SK-N-SH treated with all-trans-retinoic acid at 6 μM for 48 hours (cell line): ENCODE data around the gene HES4.

Source experiments
- ESRRG ChIP-seq: fragments of 250-450 bp; sonication (Bioruptor Pico); IDR thresholded peaks from 2 replicates; pipeline ENCODE4 v1.6.1; 2021; ENCODE audit warnings: mild to moderate bottlenecking
- GLIS3 ChIP-seq: fragments of 250-450 bp; sonication (Bioruptor Pico); IDR thresholded peaks from 2 replicates; pipeline ENCODE4 v1.5.0; 2020; ENCODE audit warnings: mild to moderate bottlenecking, moderate library complexity
- TCF4 ChIP-seq: fragments of 250-450 bp; sonication (Bioruptor Pico); IDR thresholded peaks from 2 replicates; pipeline ENCODE4 v1.8.0; 2021; ENCODE audit warnings: mild to moderate bottlenecking, moderate library complexity, borderline replicate concordance
- ZC3H10 ChIP-seq: fragments of 250-450 bp; sonication (Bioruptor Pico); IDR thresholded peaks from 2 replicates; pipeline ENCODE4 v1.5.1; 2021; ENCODE audit warnings: mild to moderate bottlenecking, moderate library complexity
- ZFP3 ChIP-seq: fragments of 250-450 bp; sonication (Bioruptor Pico); IDR thresholded peaks from 2 replicates; pipeline ENCODE4 v1.5.0; 2020; ENCODE audit warnings: mild to moderate bottlenecking, moderate library complexity
- ZNF70 ChIP-seq: fragments of 450-650 bp; formaldehyde crosslinking; IDR thresholded peaks from 2 replicates; pipeline ENCODE4 v1.5.0; 2020; ENCODE audit warnings: mild to moderate bottlenecking, moderate library complexity
- TF ChIP-seq, protein P1 (sequence below): fragments of 250-450 bp; sonication (Bioruptor Pico); IDR thresholded peaks from 2 replicates; pipeline ENCODE4 v1.5.0; 2020; ENCODE audit warnings: mild to moderate bottlenecking, moderate library complexity
- TF ChIP-seq, protein P2 (sequence below): fragments of 250-450 bp; sonication (Bioruptor Pico); IDR thresholded peaks from 2 replicates; pipeline ENCODE4 v1.8.0; 2021; ENCODE audit warnings: low read depth, mild to moderate bottlenecking, moderate library complexity, borderline replicate concordance
- TF ChIP-seq, protein P3 (sequence below): fragments of 250-450 bp; sonication (Bioruptor Pico); IDR thresholded peaks from 2 replicates; pipeline ENCODE4 v1.8.0; 2020; ENCODE audit warnings: mild to moderate bottlenecking, moderate library complexity, borderline replicate concordance
- TF ChIP-seq, protein P4 (sequence below): fragments of 250-450 bp; sonication (Bioruptor Pico); IDR thresholded peaks from 2 replicates; pipeline ENCODE4 v1.5.1; 2020; ENCODE audit warnings: low read depth, mild to moderate bottlenecking, moderate library complexity

DNA sequence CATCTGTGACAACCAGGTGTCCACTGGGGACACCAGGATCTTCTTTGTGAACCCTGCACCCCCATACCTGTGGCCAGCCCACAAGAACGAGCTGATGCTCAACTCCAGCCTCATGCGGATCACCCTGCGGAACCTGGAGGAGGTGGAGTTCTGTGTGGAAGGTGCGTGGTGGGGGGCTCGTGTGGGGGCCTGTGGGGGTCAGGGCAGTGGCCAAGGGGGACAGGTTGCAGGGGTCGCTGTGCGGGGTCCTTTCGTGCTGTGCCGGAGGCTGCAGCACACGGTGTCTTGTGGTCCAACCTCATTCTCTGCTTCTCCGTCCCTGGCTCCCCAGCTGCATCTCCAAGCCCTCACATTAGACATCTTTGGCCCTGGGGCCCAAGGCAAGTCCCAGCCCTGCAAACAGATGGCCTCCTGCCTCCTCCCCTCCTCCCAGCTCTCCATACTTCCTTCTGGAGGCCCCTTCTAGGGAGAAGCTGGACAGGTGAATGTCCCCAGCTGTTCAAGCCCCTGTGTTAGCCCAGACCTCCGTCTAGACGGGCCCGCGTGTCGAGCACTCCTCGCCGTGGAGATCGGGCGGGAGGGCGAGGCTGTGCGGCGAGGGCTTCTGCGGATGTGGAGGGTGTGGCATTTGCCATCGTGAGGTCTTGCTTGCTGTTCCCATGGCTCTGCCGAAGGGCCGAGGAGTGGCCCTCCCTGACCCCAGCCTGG lies 22.6 kb upstream of the HES4 start:
- TF ChIP-seq TCF4 (no peak), ESRRG (no peak), ZC3H10 (no peak), GLIS3 (CRISPR knock-in tag) (no peak), ZNF70 (CRISPR knock-in tag) (no peak), ZFP3 (no peak)
- TF ChIP-seq, protein P1, sequence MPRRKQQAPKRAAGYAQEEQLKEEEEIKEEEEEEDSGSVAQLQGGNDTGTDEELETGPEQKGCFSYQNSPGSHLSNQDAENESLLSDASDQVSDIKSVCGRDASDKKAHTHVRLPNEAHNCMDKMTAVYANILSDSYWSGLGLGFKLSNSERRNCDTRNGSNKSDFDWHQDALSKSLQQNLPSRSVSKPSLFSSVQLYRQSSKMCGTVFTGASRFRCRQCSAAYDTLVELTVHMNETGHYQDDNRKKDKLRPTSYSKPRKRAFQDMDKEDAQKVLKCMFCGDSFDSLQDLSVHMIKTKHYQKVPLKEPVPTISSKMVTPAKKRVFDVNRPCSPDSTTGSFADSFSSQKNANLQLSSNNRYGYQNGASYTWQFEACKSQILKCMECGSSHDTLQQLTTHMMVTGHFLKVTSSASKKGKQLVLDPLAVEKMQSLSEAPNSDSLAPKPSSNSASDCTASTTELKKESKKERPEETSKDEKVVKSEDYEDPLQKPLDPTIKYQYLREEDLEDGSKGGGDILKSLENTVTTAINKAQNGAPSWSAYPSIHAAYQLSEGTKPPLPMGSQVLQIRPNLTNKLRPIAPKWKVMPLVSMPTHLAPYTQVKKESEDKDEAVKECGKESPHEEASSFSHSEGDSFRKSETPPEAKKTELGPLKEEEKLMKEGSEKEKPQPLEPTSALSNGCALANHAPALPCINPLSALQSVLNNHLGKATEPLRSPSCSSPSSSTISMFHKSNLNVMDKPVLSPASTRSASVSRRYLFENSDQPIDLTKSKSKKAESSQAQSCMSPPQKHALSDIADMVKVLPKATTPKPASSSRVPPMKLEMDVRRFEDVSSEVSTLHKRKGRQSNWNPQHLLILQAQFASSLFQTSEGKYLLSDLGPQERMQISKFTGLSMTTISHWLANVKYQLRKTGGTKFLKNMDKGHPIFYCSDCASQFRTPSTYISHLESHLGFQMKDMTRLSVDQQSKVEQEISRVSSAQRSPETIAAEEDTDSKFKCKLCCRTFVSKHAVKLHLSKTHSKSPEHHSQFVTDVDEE (CRISPR knock-in tag): no peak
- TF ChIP-seq, protein P2, sequence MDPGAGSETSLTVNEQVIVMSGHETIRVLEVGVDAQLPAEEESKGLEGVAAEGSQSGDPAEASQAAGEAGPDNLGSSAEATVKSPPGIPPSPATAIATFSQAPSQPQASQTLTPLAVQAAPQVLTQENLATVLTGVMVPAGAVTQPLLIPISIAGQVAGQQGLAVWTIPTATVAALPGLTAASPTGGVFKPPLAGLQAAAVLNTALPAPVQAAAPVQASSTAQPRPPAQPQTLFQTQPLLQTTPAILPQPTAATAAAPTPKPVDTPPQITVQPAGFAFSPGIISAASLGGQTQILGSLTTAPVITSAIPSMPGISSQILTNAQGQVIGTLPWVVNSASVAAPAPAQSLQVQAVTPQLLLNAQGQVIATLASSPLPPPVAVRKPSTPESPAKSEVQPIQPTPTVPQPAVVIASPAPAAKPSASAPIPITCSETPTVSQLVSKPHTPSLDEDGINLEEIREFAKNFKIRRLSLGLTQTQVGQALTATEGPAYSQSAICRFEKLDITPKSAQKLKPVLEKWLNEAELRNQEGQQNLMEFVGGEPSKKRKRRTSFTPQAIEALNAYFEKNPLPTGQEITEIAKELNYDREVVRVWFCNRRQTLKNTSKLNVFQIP (CRISPR knock-in tag): no peak
- TF ChIP-seq, protein P3, sequence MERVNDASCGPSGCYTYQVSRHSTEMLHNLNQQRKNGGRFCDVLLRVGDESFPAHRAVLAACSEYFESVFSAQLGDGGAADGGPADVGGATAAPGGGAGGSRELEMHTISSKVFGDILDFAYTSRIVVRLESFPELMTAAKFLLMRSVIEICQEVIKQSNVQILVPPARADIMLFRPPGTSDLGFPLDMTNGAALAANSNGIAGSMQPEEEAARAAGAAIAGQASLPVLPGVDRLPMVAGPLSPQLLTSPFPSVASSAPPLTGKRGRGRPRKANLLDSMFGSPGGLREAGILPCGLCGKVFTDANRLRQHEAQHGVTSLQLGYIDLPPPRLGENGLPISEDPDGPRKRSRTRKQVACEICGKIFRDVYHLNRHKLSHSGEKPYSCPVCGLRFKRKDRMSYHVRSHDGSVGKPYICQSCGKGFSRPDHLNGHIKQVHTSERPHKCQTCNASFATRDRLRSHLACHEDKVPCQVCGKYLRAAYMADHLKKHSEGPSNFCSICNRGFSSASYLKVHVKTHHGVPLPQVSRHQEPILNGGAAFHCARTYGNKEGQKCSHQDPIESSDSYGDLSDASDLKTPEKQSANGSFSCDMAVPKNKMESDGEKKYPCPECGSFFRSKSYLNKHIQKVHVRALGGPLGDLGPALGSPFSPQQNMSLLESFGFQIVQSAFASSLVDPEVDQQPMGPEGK (CRISPR knock-in tag): no peak
- TF ChIP-seq, protein P4, sequence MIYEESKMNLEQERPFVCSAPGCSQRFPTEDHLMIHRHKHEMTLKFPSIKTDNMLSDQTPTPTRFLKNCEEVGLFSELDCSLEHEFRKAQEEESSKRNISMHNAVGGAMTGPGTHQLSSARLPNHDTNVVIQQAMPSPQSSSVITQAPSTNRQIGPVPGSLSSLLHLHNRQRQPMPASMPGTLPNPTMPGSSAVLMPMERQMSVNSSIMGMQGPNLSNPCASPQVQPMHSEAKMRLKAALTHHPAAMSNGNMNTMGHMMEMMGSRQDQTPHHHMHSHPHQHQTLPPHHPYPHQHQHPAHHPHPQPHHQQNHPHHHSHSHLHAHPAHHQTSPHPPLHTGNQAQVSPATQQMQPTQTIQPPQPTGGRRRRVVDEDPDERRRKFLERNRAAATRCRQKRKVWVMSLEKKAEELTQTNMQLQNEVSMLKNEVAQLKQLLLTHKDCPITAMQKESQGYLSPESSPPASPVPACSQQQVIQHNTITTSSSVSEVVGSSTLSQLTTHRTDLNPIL: no peak
